Measurements from ENCODE around the gene ARHGAP24.
"Not testable (repeated sequence)": the region's sequence is repeated elsewhere in the genome, so short reads cannot be mapped to it uniquely, and the experiment has no call there.

ARHGAP24 gene

DNA sequence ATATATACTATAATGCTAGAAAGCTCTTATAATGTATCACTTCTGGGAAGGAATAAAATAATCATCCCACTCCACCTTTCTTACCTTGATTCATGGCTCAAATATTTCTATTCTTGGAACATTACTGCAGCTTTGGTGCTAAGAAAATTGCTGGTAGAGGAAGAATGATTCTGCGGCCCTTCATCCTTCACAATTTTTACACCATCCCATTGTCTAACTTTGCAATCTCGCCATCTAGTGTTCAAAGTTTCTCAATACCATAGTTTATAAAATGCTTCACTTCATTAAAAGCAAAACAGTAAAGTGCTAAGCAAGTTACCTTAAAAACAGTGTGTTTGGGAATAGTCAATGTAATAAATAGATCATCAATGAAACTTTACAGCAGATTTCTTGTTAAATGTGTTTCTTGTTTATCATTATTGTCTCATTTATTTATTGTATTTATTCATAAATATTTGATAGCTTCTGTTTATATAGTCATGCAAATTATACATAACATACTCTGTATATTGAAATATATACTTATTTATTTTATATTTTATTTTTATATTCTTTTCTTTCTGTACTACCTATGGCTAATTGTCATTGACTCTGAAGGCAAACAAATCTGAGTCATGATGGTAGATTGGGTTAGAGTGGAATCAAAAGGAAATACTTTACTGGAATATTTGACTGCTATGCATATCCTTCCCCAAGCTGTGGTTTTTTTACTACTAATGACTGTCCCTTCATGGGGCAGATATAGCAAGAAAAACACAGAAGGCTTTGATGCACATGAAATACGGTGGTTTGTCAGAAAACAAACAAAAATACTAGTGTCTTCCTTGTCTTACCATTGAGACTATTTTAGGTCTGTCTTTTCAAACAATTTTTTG lies 494.2 kb downstream of the ARHGAP24 start:
- peak; percentile 38 for DNase-seq

DNA sequence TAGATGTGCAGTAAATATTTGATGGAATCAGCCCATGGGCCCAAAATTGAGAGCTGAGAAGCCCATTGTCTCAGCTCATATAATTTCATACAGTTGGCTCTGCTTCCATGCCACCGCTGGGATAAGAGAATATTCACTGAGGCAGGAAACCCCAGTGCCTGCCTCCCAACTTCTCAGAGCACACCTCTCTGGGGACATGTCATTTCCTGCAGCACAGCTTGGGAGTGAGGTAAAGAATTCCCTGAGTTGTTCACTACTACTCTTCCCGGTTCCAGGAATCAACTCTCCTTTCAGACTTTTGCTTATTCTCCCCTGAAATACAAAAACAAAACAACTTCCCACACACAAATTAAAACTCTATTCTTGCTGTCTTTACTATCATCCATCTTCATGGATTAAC lies 495.6 kb downstream of the ARHGAP24 start:
- DNase-seq: no peak

DNA sequence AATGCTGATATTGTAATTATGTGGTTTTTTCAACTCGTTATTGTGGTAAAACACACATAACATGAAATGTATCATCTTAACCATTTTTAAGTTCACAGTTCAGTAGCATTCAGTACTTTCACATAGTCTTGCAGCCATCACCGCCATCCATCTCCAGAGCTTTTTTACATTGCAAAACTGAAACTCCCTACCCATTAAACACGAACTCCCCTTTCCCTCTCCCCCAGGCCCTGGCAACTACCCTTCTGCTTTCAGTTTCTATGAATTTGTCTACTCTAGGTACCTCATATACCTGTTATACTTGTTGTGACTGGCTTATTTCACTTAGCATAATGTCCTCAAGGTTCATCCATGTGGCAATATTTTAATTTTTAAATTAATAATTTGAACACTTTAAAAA lies 504.3 kb downstream of the ARHGAP24 start:
- DNase-seq: no peak

DNA sequence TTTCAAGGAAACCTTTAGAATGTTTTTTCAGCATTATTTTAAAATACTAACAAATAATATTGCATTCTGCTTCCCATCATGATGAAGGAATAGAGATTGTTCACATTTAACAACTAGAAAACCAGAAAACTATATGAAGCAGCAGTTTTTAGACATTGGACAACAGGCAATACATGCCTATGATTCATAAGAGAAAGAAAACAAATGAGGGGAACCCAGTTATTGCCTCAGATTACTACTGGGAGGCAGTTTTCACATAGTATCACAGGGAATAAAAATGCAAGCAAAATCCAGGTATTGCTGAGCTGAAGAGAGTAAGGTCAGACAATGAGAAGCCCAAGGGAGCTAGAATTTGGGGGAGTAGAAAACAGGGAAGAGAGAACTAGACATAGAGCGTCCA lies 511.3 kb downstream of the ARHGAP24 start:
- no peak for DNase-seq

DNA sequence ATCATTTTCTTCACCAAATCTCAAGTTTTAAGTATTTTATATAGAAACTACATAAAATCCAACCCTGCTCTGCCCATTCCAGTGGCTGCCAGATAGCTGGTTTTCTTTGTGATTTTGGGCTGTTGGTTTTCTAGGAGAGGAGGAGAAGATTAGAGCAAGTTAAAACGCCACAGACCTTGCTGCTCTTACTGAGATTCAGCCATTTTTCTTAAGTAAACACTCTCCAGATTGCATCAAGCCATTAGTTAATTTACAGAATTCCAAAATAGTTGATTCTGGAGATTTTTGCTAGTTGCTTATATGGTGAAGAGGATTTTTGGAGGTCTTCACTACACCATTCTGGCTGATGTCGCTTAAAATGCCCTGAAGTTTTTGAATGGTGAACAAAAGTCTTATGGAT lies 518.7 kb downstream of the ARHGAP24 start:
- no peak for DNase-seq

DNA sequence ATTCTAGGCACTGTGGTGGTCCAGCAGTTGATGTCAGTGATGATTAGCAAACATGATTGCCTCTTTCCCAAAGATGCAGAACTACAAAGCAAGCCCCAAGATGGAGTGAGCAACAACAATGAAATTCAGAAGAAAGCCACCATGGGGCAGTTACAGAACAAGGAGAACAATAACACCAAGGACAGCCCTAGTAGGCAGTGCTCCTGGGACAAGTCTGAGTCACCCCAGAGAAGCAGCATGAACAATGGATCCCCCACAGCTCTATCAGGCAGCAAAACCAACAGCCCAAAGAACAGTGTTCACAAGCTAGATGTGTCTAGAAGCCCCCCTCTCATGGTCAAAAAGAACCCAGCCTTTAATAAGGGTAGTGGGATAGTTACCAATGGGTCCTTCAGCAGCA lies 519.6 kb downstream of the ARHGAP24 start:
- no peak for DNase-seq

DNA sequence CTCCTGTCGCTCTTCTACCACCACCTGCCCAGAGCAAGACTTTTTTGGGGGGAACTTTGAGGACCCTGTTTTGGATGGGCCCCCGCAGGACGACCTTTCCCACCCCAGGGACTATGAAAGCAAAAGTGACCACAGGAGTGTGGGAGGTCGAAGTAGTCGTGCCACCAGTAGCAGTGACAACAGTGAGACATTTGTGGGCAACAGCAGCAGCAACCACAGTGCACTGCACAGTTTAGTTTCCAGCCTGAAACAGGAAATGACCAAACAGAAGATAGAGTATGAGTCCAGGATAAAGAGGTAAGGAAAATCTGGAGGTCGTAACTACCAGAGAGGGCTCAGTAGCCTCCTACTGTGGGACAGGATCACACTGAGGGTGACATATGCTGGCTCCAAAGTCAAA lies 520.4 kb downstream of the ARHGAP24 start:
- DNase-seq: no peak

DNA sequence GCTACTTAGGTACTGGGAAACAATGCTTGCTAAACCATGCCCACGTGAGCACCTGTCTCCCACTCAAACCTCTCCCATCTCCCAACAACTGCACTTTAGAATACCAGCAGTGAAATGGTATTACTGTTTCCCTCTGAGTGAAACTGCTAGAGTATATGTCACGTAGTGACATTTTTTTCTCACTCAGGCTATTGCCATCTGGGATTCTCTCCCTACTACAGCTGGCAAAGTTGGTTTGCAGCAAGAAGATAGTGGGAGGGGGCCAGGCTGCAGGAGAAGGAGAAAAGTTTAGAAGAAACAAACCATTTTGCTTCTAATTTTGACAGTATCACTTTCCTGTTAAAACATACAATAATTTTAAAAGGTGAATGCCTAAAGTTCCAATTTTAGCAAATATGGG lies 526.6 kb downstream of the ARHGAP24 start:
- DNase-seq: no peak

DNA sequence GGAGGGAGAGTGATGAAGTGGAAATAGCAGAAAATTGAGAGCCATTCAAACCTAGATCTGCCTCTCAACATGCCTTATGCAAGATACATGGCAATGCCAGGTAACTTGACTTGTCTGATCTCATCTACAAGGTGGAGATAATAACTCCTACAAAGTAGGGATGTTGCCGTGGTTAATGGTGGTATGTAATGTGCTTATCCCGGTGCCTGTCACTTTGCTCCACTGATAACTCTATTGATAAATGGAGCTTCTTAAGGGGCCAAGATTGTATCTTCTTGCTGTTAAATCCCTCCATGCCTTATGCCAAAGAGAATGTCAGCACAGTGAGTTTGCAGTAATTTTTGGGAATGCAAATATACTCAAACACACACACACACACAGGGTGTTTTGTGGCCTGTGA lies 529.1 kb downstream of the ARHGAP24 start:
- DNase-seq: no peak

DNA sequence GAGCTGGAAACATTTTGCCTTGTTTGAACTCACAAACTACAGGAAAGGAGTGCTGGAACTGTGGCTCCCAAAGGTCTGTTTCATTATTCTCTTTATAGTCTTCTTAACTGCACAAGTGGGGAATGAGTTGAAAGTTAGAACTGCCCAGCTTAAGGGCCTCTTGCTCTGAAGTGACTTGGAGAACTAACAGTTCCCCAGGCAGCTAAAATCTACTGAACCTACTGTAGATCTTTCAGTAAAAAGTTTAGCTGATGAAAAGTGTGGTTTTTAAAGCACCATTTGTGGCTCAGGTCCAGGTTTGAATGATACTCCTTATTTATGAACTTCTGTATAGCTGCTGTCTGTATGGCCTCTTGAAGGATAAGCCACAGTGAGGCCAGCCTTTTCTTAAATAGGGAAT lies 531.1 kb downstream of the ARHGAP24 start:
- peak; percentile 30 for DNase-seq

DNA sequence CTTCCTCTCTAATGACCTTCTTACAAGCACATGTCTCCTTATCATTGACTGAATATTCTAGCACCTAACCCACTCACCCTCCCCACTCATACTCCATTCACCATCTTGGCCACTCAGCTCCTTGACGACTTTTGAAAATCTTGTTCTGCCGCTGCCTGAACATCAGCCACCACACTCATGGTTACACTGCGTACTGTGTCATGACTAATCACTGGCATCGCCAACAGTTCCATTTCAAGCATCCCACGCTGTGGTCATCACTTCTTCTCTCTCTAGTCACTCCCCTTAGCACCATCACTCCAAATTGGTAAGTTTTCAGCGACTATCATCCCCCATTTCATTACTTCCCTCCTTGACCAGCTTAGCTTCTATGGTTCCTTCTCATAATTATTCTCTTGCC lies 532.1 kb downstream of the ARHGAP24 start:
- no peak for DNase-seq

DNA sequence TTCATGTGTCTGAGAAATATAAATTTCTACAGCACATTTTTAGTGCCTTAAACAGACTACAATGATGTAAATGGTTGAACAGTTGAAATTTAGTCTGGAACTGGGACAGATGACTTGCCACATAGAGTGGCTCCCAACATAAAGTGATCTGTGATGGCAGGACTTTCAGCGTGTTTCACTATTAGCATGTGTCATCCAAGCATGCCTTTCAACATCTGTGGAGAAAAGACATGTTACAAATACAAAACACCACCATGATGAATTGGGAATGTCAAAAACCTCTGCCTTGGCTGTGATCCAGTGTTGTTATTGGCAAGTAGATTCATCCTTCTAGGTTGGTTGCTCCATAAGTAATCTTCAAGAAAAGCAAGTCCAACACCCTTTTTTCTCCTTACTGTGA lies 536.2 kb downstream of the ARHGAP24 start:
- DNase-seq: peak; percentile 4

DNA sequence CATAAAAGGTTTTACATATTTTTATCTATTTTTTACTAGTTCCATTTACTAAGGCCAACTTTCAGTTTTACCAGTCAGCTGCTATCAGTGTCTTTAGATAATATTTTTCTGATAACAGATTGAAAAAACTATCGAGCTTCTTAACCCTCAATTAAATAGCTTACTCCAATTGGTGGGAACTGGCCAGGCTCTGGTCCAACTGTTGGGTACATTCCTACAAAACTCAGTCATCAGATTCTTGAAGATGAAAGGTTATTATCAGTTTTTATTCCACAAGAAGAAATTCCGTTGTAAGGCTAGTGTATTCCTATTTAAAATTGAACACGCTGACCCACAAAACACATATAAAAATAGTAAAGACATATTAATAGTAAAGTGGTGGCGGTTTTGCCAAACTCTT lies 538.7 kb downstream of the ARHGAP24 start:
- no peak for DNase-seq

DNA sequence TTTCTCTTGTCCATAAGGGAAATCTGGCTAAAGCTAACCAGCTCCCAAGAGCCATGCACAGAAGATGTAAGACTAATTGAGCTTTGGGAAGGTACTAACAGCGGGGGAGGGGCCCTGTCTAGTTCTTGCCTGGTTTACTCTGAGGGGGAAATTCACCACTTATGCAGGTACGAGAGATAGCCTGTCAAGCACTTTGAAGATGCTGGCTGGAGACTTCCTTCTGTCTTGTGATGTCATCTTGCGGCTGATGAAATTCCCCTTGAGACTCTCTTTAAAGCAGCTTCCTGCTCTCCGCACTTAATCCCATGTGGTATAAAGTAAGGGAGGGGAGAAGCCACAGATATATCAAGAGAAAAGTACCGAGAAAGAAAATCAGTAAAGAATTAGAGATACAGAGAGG lies 539.6 kb downstream of the ARHGAP24 start:
- no peak for DNase-seq

DNA sequence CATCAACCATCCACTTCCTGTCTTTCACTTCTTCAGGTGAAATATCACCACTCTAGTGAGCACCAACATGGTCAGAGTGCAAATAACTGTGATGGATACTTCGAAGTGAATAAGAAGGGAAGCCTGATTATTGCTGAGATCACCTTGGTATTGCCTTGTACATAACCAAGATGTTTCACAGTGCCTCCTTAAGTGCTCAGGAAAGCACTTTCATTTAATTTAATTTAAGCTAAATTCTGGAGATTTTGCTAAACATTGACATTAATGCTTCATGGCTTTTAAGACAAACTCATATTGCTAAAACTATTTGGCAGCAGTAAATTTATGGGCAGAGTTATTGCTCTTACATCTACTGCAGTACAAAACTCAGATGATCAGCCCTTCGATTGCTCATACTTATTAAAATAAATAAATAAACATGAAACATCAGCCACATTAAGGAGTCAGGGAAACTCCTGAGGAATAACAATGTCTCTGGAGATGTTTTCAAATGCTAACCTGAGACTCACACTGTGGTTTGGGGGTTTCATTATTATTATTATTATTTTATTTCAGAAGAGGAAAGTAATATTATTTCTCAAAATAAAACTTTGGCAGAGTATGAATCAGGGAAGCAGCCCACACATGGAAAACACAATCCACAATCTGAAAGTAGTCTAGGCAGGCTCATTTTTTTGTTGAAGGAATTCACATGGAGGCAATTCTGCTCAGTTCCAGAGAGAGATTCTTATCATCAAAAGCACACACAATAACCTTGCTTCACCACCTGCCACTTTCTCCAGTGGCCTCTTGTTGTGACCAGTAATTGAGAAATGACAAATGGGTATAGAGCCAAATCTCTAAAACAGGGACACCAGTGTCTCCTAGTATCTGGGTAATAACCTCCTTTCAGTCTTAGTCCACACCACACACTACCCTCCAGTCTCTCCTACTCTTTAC lies 540.7 kb downstream of the ARHGAP24 start:
- DNase-seq: no peak

DNA sequence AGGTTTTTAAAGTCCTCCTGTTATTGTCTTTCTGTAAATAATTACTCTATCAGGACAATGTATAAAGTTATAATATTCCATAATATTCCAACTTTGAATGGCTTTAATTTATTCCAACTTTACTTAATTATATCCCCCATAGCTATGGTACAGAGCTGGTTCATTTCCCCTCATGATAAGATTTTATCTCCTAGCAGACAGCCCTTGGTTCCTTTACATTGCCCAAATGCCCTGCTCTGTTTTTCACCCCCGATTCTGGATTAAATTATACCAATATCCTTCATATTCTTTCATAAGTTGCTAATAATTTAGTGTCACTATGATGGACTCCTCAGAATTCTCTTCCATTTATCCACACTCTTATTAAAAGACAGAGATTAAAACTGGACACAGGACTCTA lies 544.4 kb downstream of the ARHGAP24 start:
- no peak for DNase-seq

DNA sequence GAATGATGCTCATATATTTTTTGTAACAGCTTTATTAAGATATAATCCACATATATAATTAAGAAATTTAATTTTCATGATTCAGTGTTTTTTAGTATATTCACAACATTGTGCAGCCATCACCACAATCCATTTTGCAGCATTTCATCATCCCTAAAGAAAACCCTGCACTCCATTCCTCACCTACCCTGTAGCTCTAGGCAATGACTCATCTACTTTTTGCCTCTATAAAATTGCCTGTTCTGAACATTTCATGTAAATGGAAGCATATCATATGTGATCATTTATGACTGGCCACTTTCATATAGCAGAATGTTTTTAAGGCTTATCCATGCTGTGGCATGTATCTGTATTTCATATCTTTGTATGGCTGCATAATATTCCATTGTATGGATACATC lies 545.0 kb downstream of the ARHGAP24 start:
- DNase-seq: no peak

DNA sequence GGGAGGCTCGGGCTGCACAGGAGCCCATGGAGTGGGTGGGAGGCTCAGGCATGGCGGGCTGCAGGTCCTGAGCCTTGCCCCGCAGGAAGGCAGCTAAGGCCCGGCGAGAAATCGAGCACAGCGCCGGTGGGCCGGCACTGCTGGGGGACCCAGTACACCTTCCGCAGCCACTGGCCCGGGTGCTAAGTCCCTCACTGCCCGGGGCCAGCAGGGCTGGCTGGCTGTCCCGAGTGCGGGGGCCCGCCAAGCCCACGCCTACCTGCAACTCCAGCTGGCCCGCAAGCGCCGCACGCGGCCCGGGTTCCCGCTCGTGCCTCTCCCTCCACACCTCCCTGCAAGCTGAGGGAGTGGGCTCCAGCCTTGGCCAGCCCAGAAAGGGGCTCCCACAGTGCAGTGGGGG lies 546.7 kb downstream of the ARHGAP24 start:
- not testable (repeated sequence) for DNase-seq

DNA sequence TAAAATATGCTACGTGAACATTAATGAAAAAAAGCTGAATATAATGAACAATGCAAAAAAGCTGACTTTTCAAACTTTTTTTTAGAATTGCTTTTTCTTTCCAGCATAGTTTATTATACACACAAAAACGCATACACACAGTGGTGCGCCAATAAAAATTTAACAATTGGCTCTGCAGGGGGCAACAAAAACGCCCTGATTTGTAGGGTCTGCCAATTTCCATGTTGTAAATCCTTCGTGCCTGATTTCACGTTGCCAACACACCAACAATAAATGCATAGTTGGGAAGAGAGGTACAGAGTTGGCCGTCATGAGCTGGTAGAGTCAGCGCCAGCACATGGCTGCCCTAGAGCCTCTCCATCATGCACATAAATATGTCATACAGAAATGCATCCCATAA lies 551.8 kb downstream of the ARHGAP24 start:
- no peak for DNase-seq

DNA sequence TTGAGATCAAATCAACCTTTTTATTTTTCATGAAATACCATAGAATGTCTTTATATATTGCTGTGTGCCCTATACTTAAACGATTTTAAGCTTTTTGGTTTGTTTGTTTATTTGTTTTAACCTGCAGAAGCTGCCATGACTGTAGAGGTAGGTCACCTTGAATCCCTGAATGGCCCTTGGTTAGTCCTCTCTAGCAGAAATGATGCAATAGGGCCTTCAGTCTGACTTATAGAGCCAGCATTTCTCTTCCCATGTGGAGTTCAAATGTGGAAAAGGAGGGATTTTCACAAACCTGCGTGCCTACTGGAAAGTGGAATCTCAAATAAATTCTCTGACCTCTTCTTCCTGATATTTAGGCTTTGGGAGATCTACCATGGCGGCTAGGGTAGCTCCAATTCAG lies 557.0 kb downstream of the ARHGAP24 start:
- DNase-seq: no peak

DNA sequence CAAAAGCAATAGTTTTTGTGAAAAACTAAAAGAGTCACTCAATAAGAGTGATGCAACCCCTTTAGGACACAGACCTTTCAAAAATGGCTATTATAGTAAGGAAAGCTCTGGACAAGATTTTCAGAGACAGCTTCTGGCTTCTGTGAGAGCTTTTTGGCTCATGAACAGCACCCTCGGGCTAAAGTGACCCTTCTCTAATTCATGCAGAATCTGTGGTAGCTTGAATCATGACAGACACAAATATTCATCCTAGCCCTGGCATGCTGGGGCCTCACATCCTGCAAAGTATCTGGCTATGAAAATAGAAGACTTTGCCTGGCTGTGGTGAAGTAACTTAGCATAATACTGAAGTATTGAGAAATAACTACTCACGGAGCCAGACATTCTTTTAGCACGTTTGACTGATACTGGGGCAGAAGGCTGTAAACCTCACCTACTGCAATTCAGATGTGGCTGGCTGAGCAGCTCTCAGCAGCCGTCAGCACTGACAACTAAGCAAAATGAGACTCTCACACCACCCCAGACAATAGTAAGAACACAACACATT lies 557.6 kb downstream of the ARHGAP24 start:
- no peak for DNase-seq

DNA sequence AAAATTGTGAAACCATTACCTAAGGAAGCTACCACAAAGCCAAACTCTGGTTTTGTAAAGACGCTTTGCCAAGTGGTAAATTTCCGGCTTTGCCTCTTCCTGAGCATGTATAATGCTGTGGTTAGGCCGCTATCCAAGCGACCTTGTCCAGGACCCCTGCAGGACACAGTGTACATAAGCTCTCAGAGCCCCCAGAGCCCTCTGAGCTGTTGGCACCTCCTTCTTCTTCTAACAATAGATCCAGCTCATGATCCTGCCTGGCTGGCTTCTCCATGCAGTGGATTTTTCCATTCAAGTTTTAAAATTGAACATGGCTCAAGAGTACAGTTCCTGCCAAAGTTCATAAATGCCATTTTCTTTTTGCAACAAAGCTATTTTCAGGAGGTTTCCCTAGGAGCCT lies 558.2 kb downstream of the ARHGAP24 start:
- DNase-seq: no peak

DNA sequence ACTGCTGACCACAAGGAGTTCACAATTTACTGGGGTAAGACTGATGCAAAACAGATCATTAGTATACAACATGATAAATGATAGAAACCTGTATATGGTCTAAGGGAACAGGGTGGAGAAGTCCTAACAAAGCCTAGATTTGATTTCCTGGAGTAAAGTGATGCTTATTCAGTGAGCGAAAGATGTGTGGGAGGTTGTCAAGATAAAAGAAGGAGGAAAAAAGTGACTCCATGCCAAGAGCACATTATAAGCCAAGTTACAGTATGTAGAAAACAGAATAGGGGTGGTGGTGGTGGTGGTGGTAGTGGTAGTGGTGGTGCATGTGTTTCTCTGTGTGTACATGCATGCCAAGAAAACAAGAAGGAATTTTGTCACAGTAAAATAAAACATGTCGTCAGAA lies 559.7 kb downstream of the ARHGAP24 start:
- no peak for DNase-seq

DNA sequence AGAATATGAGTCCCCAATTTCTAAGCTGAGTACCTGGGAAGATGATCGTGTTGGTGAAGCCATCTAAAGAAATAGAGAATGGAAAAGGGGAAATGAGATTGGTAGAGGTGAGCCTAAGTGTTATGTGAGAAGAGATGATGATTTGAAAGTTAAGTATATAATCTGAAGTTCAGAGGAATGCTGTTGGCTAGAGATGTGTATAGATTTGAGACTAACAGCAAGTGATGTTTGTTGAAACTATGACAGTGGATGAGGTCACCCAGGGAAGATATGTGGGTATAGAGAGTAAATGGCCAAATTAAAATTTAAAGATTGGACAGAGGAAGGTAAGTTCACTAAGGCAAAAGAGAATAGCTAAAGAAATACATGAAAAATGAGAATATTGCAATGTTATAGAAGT lies 560.7 kb downstream of the ARHGAP24 start:
- no peak for DNase-seq

Data from DMS79 treated with DMSO at 0.1 percent for 48 hours (cell line).